Gastrocnemius medialis (tissue), 4 donors: ENCODE results near the gene EIPR1. TPM values are rescaled to one million over a fixed set of nuclear protein-coding genes. Genes with fewer than 3 reads are reported as not detected.

ENCODE experiments used
- ATAC-seq, 2 donors: fragments of 150-250 bp; one replicate each; pipeline ENCODE4 v1.9.1; 2016
- DNase-seq, 2 donors: peaks; one replicate each; pipeline ENCODE4 v3.0.0-alpha.2; 2019
- H3K27ac ChIP-seq, 4 donors: fragments of 200-600 bp; sonication (generic); 1 replicate in 1 of 4; 2 replicates in 3 of 4; pipeline ENCODE4 v1.5.1; 2016 to 2018; ENCODE audit warnings: mild to moderate bottlenecking in 2 of 4, moderate library complexity in 1 of 4
- H3K27me3 ChIP-seq, 3 donors: fragments of 200-600 bp; sonication (generic) in 2 of 3; 1 replicate in 1 of 3; 2 replicates in 2 of 3; pipeline versions ENCODE4 v1.5.1 to v1.6.0; 2016 to 2019; ENCODE audit warnings: mild to moderate bottlenecking in 1 of 3, moderate library complexity in 1 of 3
- H3K36me3 ChIP-seq, 2 donors: fragments of 200-600 bp; sonication (generic) in 1 of 2; one replicate each; pipeline ENCODE4 v1.5.1; 2017 to 2018
- H3K4me1 ChIP-seq, 2 donors: fragments of 200-600 bp; sonication (generic) in 1 of 2; one replicate each; pipeline ENCODE4 v1.5.1; 2016 to 2017; ENCODE audit warnings: mild to moderate bottlenecking in 2 of 2
- H3K4me3 ChIP-seq, 4 donors: fragments of 200-600 bp; sonication (generic) in 3 of 4; 1 replicate in 1 of 4; 2 replicates in 3 of 4; pipeline ENCODE4 v1.5.1; 2016 to 2019; ENCODE audit warnings: mild to moderate bottlenecking in 2 of 4
- H3K9me3 ChIP-seq, 3 donors: fragments of 200-600 bp; sonication (generic) in 2 of 3; 1 replicate in 1 of 3; 2 replicates in 2 of 3; pipeline ENCODE4 v1.5.1; 2016 to 2019
- CTCF ChIP-seq, 5 experiments: fragments of 450-650 bp in 3 of 5; fragments of 200-600 bp in 2 of 5; sonication (generic) in 2 of 5; IDR thresholded peaks in 4 of 5; conservative IDR thresholded peaks in 1 of 5; 1 replicate in 4 of 5; 2 replicates in 1 of 5; pipeline ENCODE4 v1.5.1; 2016 to 2019; ENCODE audit warnings: antibody characterized with exemption in 5 of 5, mild to moderate bottlenecking in 3 of 5, moderate library complexity in 3 of 5
- POLR2A ChIP-seq, 2 donors: fragments of 450-650 bp; IDR thresholded peaks; one replicate each; pipeline ENCODE4 v1.6.1; 2017; ENCODE audit warnings: antibody characterized with exemption in 2 of 2, mild to moderate bottlenecking in 2 of 2, moderate library complexity in 2 of 2
- in situ Hi-C, 4 donors: fragments of 200-750 bp; cut with MboI; loops; one replicate each; pipeline versions ENCODE4 v1.15.0 to v1.8.0; 2017; ENCODE audit warnings: low sequenced_read_pairs in 4 of 4
- intact Hi-C: fragments of 100-400 bp; cut with DNase I; formaldehyde crosslinking; loops from one replicate; pipeline ENCODE4 v1.15.1; 2023; ENCODE audit warnings: low total_unique reads
- total RNA-seq, 4 donors: library from RNA; depleted of rRNA; stranded (reverse); fragments of >200 nt; gene quantifications; one replicate each; pipeline versions ENCODE4 v1.1.0 to v1.2.3, GENCODE V29; 2016

The EIPR1 gene
- total RNA-seq, 4 donors from 2014 or later = 23.2 to 30.5 (median 24.4) TPM

DNA sequence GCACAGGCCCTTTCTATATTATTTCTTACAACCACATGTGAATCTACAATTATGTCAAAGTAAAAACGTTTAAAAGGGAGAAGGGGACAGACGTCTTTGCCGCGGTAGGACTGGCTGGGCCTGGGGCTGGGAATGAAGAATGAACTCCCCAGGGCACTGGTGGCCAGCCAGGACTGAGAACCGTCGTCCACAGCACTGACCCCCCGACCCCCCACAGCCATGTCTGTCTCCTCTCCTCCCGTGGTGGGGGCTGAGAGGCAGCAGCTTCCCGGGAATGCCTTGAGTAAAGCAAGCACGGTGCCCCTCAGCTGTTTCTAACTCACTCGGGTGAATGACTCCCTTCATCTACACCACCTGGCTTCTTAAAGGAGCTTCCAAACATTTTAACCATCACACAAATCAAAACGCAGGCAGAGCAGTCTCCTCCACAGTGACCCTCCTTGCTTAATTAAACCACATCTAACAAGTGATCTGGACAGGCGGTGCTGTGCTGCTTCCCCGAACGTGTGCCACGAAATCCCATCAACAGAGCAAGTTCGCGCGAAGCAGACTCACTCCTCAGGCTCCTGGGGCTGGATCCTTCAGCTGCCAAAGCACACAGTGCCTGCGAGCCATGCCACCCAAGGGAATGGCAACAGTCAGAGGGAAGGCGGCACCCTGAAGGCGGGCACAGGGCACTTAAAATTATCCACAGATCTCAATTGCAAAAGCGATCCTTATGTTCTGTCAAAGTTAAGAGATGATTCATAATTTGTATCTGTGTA lies 217.7 kb downstream of the EIPR1 start:
- H3K36me3 ChIP-seq = no peaks in the 10 kb centered on the region
- in situ Hi-C loops = no loop called here
- no peak overlapping the region for H3K4me3 ChIP-seq
- DNase-seq (no peak), ATAC-seq (no peak)
- no peaks in the 10 kb centered on the region for H3K9me3 ChIP-seq
- no peak for TF ChIP-seq POLR2A (IDR thresholded peaks at IDR 0.05)
- no peak for TF ChIP-seq CTCF (IDR thresholded peaks at IDR 0.05 in 4 of 5, conservative IDR thresholded peaks at IDR 0.05 in 1 of 5)
- no peaks in the 10 kb centered on the region for H3K27me3 ChIP-seq
- intact Hi-C loops = no loop called here
- H3K4me1 ChIP-seq = no peaks in the 10 kb centered on the region
- H3K27ac ChIP-seq = no peak overlapping the region

GRCh38 chr2:3154700-3155099 lies 222.9 kb downstream of the EIPR1 start:
- intact Hi-C loops = no loop called here
- no peak for ATAC-seq
- H3K9me3 ChIP-seq = no peaks in the 10 kb centered on the region

DNA sequence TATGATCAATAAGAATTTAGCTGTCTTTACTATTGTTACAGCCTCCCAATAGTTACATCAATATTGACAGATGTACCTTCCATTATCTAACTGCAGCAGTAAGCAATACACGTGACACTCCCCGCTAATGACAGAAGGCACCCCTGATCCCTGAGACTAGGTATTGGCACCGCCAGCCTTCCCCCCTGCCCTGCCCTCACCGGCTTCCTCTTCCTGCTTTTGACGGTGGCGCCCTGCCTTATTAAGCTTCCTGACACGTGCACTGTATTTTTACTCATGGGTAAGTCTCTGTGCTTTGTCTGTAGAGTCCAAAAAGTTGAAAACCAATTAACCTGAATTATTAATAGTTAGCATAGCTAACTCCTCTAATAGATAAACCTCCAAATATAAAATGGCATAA lies 223.5 kb downstream of the EIPR1 start:
- Histone ChIP-seq H3K9me3 (no peaks in the 10 kb centered on the region), H3K27ac (no peak overlapping the region), H3K27me3 (no peaks in the 10 kb centered on the region), H3K4me1 (no peaks in the 10 kb centered on the region), H3K4me3 (no peak overlapping the region), H3K36me3 (no peaks in the 10 kb centered on the region)
- no peak for ATAC-seq
- intact Hi-C loops (no loop called here), in situ Hi-C loops (no loop called here)
- DNase-seq = no peak
- TF ChIP-seq CTCF (IDR thresholded peaks at IDR 0.05 in 4 of 5, conservative IDR thresholded peaks at IDR 0.05 in 1 of 5) (no peak), POLR2A (IDR thresholded peaks at IDR 0.05) (no peak)

More at GRCh38 chr2:3154700-3155099, 222.9 kb downstream of the EIPR1 start:
- H3K27me3 ChIP-seq = no peaks in the 10 kb centered on the region
- no peak for DNase-seq
- no peak overlapping the region for H3K4me3 ChIP-seq
- no peaks in the 10 kb centered on the region for H3K36me3 ChIP-seq
- H3K4me1 ChIP-seq = no peaks in the 10 kb centered on the region
- no peak for TF ChIP-seq CTCF (IDR thresholded peaks at IDR 0.05 in 4 of 5, conservative IDR thresholded peaks at IDR 0.05 in 1 of 5)
- TF ChIP-seq POLR2A (IDR thresholded peaks at IDR 0.05) = no peak
- no peak overlapping the region for H3K27ac ChIP-seq
- in situ Hi-C loops = no loop called here

DNA sequence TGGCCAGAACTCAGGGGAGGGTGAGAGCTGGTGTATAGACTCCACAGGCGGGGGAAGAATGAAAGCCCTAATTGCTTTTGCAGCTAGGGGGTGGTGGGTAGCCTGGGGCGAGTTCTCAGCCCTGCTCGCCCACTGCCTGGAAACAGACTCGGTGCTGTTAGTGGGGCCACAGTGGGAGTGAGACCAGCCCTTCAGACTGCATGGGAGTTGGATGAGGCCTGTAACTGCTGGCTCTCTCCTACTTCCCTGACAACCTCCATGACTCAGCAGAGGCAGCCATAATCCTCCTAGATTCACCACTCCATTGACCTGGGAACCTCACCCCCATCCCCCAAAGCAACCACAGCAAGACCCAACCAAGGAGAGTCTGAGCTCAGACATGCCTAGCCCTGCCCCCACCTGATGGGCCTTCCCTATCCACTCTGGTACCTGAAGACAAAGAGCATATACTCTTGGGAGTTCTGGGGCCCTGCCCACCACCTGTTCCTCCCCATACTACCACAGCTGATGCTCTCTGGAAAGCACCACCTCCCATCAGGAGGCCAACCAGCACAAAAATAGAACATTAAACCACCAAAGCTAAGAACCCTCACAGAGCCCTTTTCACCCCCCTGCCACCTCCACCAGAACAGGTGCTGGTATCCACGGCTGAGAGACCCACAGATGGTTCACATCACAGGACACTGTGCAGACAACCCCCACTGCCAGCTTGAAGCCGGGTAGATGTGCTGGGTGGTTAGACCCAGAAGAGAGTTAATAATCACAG lies 226.3 kb downstream of the EIPR1 start:
- Histone ChIP-seq H3K4me1 (no peaks in the 10 kb centered on the region), H3K36me3 (no peaks in the 10 kb centered on the region), H3K9me3 (no peaks in the 10 kb centered on the region), H3K4me3 (no peak overlapping the region), H3K27me3 (no peaks in the 10 kb centered on the region), H3K27ac (no peak overlapping the region)
- ATAC-seq (no peak), DNase-seq (no peak)
- intact Hi-C loops = no loop called here
- in situ Hi-C loops = no loop called here
- TF ChIP-seq CTCF (IDR thresholded peaks at IDR 0.05 in 4 of 5, conservative IDR thresholded peaks at IDR 0.05 in 1 of 5) (no peak), POLR2A (IDR thresholded peaks at IDR 0.05) (no peak)
